ENCODE results near the gene SLC2A11. TPM values are rescaled to one million over a fixed set of nuclear protein-coding genes. Genes with fewer than 3 reads are reported as not detected.
A peak's percentile ranks its signal among the peaks of the same experiment; 100 is the strongest.
"Not testable (repeated sequence)": the region's sequence is repeated elsewhere in the genome, so short reads cannot be mapped to it uniquely, and the experiment has no call there.

SLC2A11 gene
- total RNA-seq, 2 donors from 2014 or later = 23.6 to 32.3 TPM

- no peaks in the 10 kb centered on the region for H3K36me3 ChIP-seq (replicated peaks in 1 of 2; ENCODE audit: insufficient read depth in 1 of 2, low read depth in 2 of 2)
- TF ChIP-seq, protein P1, sequence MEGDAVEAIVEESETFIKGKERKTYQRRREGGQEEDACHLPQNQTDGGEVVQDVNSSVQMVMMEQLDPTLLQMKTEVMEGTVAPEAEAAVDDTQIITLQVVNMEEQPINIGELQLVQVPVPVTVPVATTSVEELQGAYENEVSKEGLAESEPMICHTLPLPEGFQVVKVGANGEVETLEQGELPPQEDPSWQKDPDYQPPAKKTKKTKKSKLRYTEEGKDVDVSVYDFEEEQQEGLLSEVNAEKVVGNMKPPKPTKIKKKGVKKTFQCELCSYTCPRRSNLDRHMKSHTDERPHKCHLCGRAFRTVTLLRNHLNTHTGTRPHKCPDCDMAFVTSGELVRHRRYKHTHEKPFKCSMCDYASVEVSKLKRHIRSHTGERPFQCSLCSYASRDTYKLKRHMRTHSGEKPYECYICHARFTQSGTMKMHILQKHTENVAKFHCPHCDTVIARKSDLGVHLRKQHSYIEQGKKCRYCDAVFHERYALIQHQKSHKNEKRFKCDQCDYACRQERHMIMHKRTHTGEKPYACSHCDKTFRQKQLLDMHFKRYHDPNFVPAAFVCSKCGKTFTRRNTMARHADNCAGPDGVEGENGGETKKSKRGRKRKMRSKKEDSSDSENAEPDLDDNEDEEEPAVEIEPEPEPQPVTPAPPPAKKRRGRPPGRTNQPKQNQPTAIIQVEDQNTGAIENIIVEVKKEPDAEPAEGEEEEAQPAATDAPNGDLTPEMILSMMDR (IDR thresholded peaks at IDR 0.05) = no peak
- TF ChIP-seq POLR2A (IDR thresholded peaks at IDR 0.05) = no peak
- 16 to 21% methylated on average over 7 to 16 of the region's 16 CpGs for WGBS, 2 donors
- H3K4me3 ChIP-seq = no peak overlapping the region
- H3K9me3 ChIP-seq = no peaks in the 10 kb centered on the region
- DNase-seq = peak; percentile 58 to 72 (median 65)
- peak; percentile 72 for ATAC-seq
- peak overlapping the region in 2 of 4 donors; percentile 9 to 56 for H3K27ac ChIP-seq
- intact Hi-C loops (cut with DNase I) = no loop called here
- no peaks in the 10 kb centered on the region for H3K27me3 ChIP-seq
- H3K4me1 ChIP-seq = peaks cover 15% of the 10 kb centered on the region
These were observed 7.5 kb upstream of the SLC2A11 start for GRCh38 chr22:23850136-23850611.

- Histone ChIP-seq H3K4me1 (peaks cover 26% of the 10 kb centered on the region), H3K27me3 (no peaks in the 10 kb centered on the region), H3K27ac (peak overlapping the region; percentile 86 to 96 (median 90)), H3K4me3 (peak overlapping the region; percentile 19 to 60), H3K9me3 (no peaks in the 10 kb centered on the region), H3K36me3 (replicated peaks in 1 of 2; ENCODE audit: insufficient read depth in 1 of 2, low read depth in 2 of 2) (no peaks in the 10 kb centered on the region)
- TF ChIP-seq POLR2A (IDR thresholded peaks at IDR 0.05) = no peak
- TF ChIP-seq, protein P1 (IDR thresholded peaks at IDR 0.05) = peak in 2 of 7 experiments; percentile 7 to 22
- ATAC-seq (peak; percentile 43), DNase-seq (peak in 3 of 4 donors; percentile 42 to 57 (median 55))
- intact Hi-C loops (cut with DNase I) = no loop called here
- 8 to 13% methylated on average over 22 to 58 of the region's 58 CpGs for WGBS, 2 donors
These were observed 712 bp upstream of the SLC2A11 start for GRCh38 chr22:23856721-23857605.

DNA sequence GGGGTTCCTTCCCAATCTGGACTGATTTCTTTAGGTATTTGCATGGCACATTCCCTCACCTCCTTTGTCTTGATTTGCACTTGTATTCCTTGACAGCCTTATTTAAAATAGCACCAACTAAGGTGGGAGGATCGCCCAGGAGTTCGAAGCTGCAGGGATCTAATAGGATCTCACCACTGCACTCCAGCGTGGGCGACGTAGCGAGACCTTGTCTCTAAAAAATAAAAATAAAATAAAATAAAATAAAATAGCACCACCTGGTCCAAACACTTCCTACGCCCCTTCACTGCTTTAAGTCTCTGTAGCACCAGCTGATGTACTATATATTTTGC is 775 bp downstream of the SLC2A11 start:
- TF ChIP-seq POLR2A (IDR thresholded peaks at IDR 0.05) = no peak
- TF ChIP-seq, protein P1 (IDR thresholded peaks at IDR 0.05) = no peak
- intact Hi-C loops (cut with DNase I) = no loop called here
- peaks cover 26% of the 10 kb centered on the region for H3K4me1 ChIP-seq
- no peaks in the 10 kb centered on the region for H3K27me3 ChIP-seq
- no peaks in the 10 kb centered on the region for H3K9me3 ChIP-seq
- DNase-seq (no peak), ATAC-seq (no peak)
- H3K36me3 ChIP-seq (replicated peaks in 1 of 2; ENCODE audit: insufficient read depth in 1 of 2, low read depth in 2 of 2) = no peaks in the 10 kb centered on the region
- H3K4me3 ChIP-seq = no peak overlapping the region
- H3K27ac ChIP-seq = peak overlapping the region; percentile 86 to 96 (median 90)
- WGBS, 2 donors = 28 to 46% methylated on average over 7 of the region's 7 CpGs

DNA sequence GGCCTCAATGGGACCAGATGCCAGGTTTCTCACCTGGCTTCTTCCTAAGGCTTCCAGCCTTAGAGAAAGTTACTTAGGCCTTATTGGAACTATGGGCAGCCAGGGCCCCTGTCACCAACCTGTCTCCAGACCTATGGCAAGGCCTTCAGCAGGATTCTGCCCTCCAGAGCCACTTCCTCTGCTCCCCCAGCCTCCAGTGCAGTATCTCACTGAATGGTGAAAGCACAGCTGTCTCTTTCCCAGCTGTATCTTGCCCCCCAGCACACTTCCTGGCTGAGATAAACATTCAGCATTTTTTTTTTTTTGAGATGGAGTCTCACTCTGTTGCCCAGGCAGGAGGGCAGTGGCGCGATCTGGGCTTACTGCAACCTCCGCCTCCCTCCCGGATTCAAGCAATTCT is 1.5 kb downstream of the SLC2A11 start:
- Histone ChIP-seq H3K4me1 (peaks cover 26% of the 10 kb centered on the region), H3K27me3 (no peaks in the 10 kb centered on the region), H3K27ac (peak overlapping the region; percentile 53 to 96 (median 77)), H3K9me3 (no peaks in the 10 kb centered on the region), H3K4me3 (no peak overlapping the region), H3K36me3 (replicated peaks in 1 of 2; ENCODE audit: insufficient read depth in 1 of 2, low read depth in 2 of 2) (no peaks in the 10 kb centered on the region)
- DNase-seq = peak in 3 of 4 donors; percentile 63 to 71 (median 67)
- intact Hi-C loops (cut with DNase I) = no loop called here
- no peak for ATAC-seq
- 51 to 57% methylated on average over 4 of the region's 4 CpGs for WGBS, 2 donors
- TF ChIP-seq, protein P1 (IDR thresholded peaks at IDR 0.05) = no peak
- TF ChIP-seq POLR2A (IDR thresholded peaks at IDR 0.05) = peak in 1 of 3 donors; percentile 30

- H3K27ac ChIP-seq; DNase-seq; H3K27me3 ChIP-seq; H3K4me3 ChIP-seq; H3K9me3 ChIP-seq; intact Hi-C loops (cut with DNase I); ATAC-seq; H3K36me3 ChIP-seq (replicated peaks in 1 of 2; ENCODE audit: insufficient read depth in 1 of 2, low read depth in 2 of 2): not testable (repeated sequence)
- peaks cover 26% of the 10 kb centered on the region for H3K4me1 ChIP-seq
- 92 to 96% methylated on average over 8 of the region's 8 CpGs for WGBS, 2 donors
These were observed 2.5 kb downstream of the SLC2A11 start for GRCh38 chr22:23860187-23860586.

Data from body of pancreas (tissue), 4 donors.